ENCODE measurements around the gene APP.

Gene APP

GRCh38 chr21:25903607-25904006 lies 267.0 kb downstream of the APP start:
- DNase-seq (ENCODE audit: low read depth), result peak; percentile 45

- DNase-seq (ENCODE audit: low read depth), result peak; percentile 5
Measured at GRCh38 chr21:25901330-25901979, 269.1 kb downstream of the APP start.

- peak; percentile 53 for DNase-seq (ENCODE audit: low read depth)
Measured at GRCh38 chr21:25898671-25899070, 271.9 kb downstream of the APP start.

GRCh38 chr21:25897383-25897782 lies 273.2 kb downstream of the APP start:
- DNase-seq (ENCODE audit: low read depth), result no peak

- DNase-seq (ENCODE audit: low read depth), result no peak
Measured at GRCh38 chr21:25896501-25897056, 274.0 kb downstream of the APP start.

GRCh38 chr21:25895565-25896205 lies 274.9 kb downstream of the APP start:
- peak; percentile 53 for DNase-seq (ENCODE audit: low read depth)

GRCh38 chr21:25893191-25893590 lies 277.4 kb downstream of the APP start:
- no peak for DNase-seq (ENCODE audit: low read depth)

GRCh38 chr21:25891596-25891995 lies 279.0 kb downstream of the APP start:
- no peak for DNase-seq (ENCODE audit: low read depth)

- DNase-seq (ENCODE audit: low read depth), result no peak
Measured at GRCh38 chr21:25890001-25890400, 280.6 kb downstream of the APP start.

- DNase-seq (ENCODE audit: low read depth), result no peak
Measured at GRCh38 chr21:25888711-25889110, 281.9 kb downstream of the APP start.

- no peak for DNase-seq (ENCODE audit: low read depth)
Measured at GRCh38 chr21:25887646-25888306, 282.8 kb downstream of the APP start.

GRCh38 chr21:25887166-25887565 lies 283.4 kb downstream of the APP start:
- no peak for DNase-seq (ENCODE audit: low read depth)

GRCh38 chr21:25885880-25886279 lies 284.7 kb downstream of the APP start:
- no peak for DNase-seq (ENCODE audit: low read depth)

GRCh38 chr21:25885405-25885804 lies 285.2 kb downstream of the APP start:
- DNase-seq (ENCODE audit: low read depth), result no peak

- DNase-seq (ENCODE audit: low read depth), result no peak
Measured at GRCh38 chr21:25884311-25884710, 286.3 kb downstream of the APP start.

- peak; percentile 66 for DNase-seq (ENCODE audit: low read depth)
Measured at GRCh38 chr21:25881524-25882376, 288.8 kb downstream of the APP start.

- no peak for DNase-seq (ENCODE audit: low read depth)
Measured at GRCh38 chr21:25879203-25879602, 291.4 kb downstream of the APP start.

- DNase-seq (ENCODE audit: low read depth), result peak; percentile 18
Measured at GRCh38 chr21:25878344-25878743, 292.2 kb downstream of the APP start.

- no peak for DNase-seq (ENCODE audit: low read depth)
Measured at GRCh38 chr21:25872271-25872670, 298.3 kb downstream of the APP start.

GRCh38 chr21:25871566-25871965 lies 299.0 kb downstream of the APP start:
- DNase-seq (ENCODE audit: low read depth), result no peak

GRCh38 chr21:25870084-25870483 lies 300.5 kb downstream of the APP start:
- no peak for DNase-seq (ENCODE audit: low read depth)

- DNase-seq (ENCODE audit: low read depth), result no peak
Measured at GRCh38 chr21:25867061-25867460, 303.5 kb downstream of the APP start.

All from EH (cell line).